HG02970 (cell line): ENCODE data around the gene SNAPC2.
A peak's percentile ranks its signal among the peaks of the same experiment; 100 is the strongest.
"Not testable (repeated sequence)": the region's sequence is repeated elsewhere in the genome, so short reads cannot be mapped to it uniquely, and the experiment has no call there.

ENCODE experiments used
- ATAC-seq: cut with Tn5 transposase; IDR thresholded peaks from one replicate; pipeline ENCODE4 v1.9.1; 2021; ENCODE audit warnings: mild to moderate bottlenecking, moderate library complexity, moderate number of reproducible peaks; ENCODE audit not compliant: unreplicated experiment, low FRiP score

The SNAPC2 gene

GRCh38 chr19:7930765-7931164 is 10.6 kb downstream of the SNAPC2 start:
- ATAC-seq = no peak

- ATAC-seq = no peak
Observed at GRCh38 chr19:7931221-7932061, 11.3 kb downstream of the SNAPC2 start.

GRCh38 chr19:7932276-7932929 is 12.3 kb downstream of the SNAPC2 start:
- no peak for ATAC-seq

GRCh38 chr19:7932930-7933300 is 12.8 kb downstream of the SNAPC2 start:
- no peak for ATAC-seq

GRCh38 chr19:7933411-7933810 is 13.3 kb downstream of the SNAPC2 start:
- ATAC-seq = no peak

- no peak for ATAC-seq
Observed at GRCh38 chr19:7933828-7934725, 13.9 kb downstream of the SNAPC2 start.

GRCh38 chr19:7934766-7935165 is 14.6 kb downstream of the SNAPC2 start:
- no peak for ATAC-seq

GRCh38 chr19:7940841-7941240 is 20.7 kb downstream of the SNAPC2 start:
- ATAC-seq = no peak

- no peak for ATAC-seq
Observed at GRCh38 chr19:7941895-7942596, 21.9 kb downstream of the SNAPC2 start.

- ATAC-seq = peak; percentile 3
Observed at GRCh38 chr19:7942981-7943443, 22.9 kb downstream of the SNAPC2 start.

GRCh38 chr19:7943444-7944176 is 23.5 kb downstream of the SNAPC2 start, which contains the start of gene TIMM44:
Gene TIMM44 (minus strand): TSS chr19:7943666. CDS start chr19:7943651, 15 bp downstream.
- peak; percentile 95 for ATAC-seq

GRCh38 chr19:7944177-7944761 is 24.1 kb downstream of the SNAPC2 start:
- peak; percentile 22 for ATAC-seq

GRCh38 chr19:7947939-7948338 is 27.8 kb downstream of the SNAPC2 start:
- no peak for ATAC-seq

- ATAC-seq = no peak
Observed at GRCh38 chr19:7953060-7953459, 32.9 kb downstream of the SNAPC2 start.

- no peak for ATAC-seq
Observed at GRCh38 chr19:7953576-7953975, 33.4 kb downstream of the SNAPC2 start.

GRCh38 chr19:7955696-7956095 is 35.6 kb downstream of the SNAPC2 start:
- no peak for ATAC-seq

GRCh38 chr19:7959211-7959610 is 39.1 kb downstream of the SNAPC2 start:
- no peak for ATAC-seq

GRCh38 chr19:7961082-7961481 is 40.9 kb downstream of the SNAPC2 start:
- ATAC-seq = not testable (repeated sequence)
